ENCODE measurements around the gene GMPS. TPM values are rescaled to one million over a fixed set of nuclear protein-coding genes. Genes with fewer than 3 reads are reported as not detected.
"Not testable (repeated sequence)": the region's sequence is repeated elsewhere in the genome, so short reads cannot be mapped to it uniquely, and the experiment has no call there.

Gene GMPS
- total RNA-seq, 1 experiment from 2014 or later = 126 TPM

DNA sequence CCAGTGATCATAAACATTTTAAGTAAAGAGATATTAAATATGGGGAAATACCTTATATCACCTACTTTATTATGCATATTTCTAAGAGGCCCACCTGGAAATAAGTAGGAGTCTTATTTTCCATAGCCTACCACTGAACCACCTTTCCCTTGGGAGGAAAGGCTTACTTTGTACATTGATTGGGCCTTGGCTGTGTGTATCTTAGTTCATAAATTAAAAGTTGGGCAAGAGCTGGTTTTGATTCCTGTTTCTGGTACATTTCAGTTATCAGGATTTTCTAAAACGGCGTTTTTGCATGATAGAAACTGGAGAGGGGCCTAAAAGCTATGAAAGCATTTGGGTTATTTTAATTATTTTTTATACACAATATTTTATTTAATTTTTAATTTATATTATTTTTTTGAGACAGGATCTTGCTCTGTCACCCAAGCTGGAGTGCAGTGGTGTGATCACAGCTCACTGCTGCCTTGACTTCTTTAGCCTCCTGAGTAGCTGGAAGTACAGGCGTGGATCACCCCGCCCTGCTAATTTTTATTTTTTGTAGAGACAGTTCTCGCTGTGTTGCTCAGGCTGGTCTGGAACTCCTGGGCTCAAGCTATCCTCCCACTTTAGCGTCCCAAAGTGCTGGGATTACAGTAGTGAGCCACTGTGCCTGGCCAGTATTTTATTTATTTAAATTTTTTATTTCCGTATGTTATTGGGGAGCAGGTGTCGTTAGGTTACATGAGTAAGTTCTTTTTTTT, 2.6 kb downstream of the GMPS start:
- DNase-seq (ENCODE audit: low spot score) = no peak

- DNase-seq (ENCODE audit: low spot score) = no peak
Measured at GRCh38 chr3:155876037-155876436, 5.6 kb downstream of the GMPS start.

- DNase-seq (ENCODE audit: low spot score) = no peak
Measured at GRCh38 chr3:155876503-155876902, 6.1 kb downstream of the GMPS start.

DNA sequence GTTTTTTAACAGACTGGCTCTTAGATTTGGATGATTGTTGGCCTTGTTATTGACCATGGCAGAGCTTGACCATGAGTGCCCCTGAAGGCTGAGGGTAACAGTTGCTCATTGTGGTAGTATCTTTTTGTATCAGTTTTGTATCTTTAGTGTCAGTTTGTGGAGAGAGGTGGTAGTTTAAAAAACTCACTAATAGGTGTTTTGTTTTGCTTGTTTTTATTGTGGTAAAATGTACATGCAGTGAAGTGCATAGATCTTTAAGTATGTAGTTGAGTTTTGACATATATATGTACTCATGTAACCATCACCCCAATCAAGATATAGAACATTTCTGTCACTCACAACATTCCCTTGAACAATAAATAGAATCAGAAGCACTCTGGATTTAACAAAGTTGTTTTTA, 9.8 kb downstream of the GMPS start:
- no peak for DNase-seq (ENCODE audit: low spot score)

- DNase-seq (ENCODE audit: low spot score) = no peak
Measured at GRCh38 chr3:155884292-155884691, 13.8 kb downstream of the GMPS start.

GRCh38 chr3:155885292-155885691, 14.8 kb downstream of the GMPS start:
- no peak for DNase-seq (ENCODE audit: low spot score)

DNA sequence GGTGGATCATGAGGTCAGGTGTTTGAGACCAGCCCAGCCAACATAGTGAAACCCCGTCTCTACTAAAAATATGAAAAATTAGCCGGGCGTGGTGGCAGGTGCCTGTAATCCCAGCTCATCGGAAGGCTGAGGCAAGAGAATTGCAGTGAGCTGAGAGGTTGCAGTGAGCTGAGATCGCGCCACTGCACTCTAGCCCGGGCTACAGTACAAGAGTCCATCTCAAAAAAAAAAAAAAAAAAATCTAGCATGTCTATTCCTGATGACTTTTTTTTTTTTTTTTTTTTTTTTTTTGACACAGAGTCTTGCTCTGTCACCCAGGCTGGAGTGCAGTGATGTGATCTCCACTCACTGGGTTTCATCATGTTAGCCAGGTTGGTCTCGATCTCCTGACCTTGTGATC, 15.9 kb downstream of the GMPS start:
- not testable (repeated sequence) for DNase-seq (ENCODE audit: low spot score)

DNA sequence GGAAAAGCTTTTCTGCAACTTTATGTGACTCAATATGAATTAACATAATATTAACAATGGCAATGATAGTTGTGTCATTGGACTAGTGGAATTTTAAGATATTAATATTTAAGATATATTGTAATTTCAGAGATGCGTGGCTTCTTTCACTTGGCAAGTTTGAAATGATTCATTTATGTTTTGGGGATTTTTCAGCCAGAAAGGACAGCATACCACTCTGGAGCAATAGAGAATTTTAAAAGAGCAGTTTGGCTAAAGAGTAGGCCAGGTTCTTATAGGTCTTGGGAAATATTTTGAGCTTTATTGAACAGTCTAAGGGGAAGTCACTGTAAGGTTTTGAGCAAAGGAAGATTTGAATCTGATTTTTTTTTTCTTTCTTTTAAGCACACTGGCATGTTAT, 16.5 kb downstream of the GMPS start:
- DNase-seq (ENCODE audit: low spot score) = no peak

GRCh38 chr3:155889212-155889611, 18.8 kb downstream of the GMPS start:
- no peak for DNase-seq (ENCODE audit: low spot score)

DNA sequence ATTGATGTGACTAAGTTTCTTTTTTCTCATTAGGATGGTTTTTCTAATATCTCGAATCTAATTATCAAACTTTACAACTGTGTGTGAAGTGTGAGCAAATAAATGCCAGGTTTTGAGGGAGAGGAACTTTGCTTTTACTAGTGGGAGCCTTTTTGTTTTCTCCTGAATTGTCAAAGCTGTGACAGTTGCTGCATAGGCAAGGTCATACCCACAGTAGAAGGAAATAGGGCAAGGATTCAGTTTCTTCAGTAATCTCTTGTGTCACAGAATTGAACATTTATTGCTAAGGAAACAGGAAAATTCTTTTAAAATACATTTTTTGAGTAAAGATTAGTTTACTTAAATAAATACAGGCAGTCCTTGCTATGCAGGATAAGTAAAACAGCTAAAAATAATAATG, 19.5 kb downstream of the GMPS start:
- DNase-seq (ENCODE audit: low spot score) = no peak

DNA sequence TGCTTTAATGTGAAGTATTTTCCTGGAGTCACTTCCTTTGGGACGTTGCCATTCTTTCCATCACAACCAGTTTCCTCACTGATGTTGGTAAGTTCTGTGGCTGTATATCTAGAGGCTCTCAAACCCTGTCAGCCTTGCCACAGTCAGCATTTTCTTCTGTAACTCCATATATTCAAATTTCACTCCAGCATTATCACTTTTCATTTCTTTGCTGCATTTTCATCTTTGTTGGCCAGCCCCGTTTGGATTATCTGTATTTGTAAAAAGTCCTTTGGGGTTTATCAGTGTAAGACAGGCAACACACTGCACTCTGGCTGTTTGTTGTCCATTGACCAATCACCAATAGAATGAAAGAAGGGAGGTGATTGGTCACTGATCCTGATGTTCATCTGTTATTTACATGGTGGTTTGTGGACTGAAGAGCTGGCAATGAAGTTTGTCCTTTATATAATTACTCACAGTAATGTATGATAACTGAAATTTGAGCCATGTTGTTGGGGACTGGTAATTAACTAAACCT, 20.3 kb downstream of the GMPS start:
- peak; percentile 44 for DNase-seq (ENCODE audit: low spot score)

DNA sequence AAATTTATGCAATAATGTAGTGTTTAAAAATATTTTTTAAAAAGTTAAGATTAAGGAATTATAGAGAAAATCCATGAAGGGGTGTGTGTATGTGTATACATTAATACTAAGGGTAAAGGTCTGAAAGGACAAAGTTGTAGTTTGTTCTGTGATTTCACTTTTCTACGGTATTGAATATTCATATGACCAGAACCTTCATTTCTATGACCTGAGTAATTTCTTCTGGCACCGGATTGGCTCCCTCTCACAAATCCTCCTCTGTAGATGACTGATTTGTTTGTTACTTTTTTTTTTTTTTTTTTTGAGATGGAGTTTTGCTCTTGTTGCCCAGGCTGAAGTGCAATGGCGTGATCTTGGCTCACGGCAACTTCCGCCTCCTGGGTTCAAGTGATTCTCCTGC, 20.9 kb downstream of the GMPS start:
- no peak for DNase-seq (ENCODE audit: low spot score)

DNA sequence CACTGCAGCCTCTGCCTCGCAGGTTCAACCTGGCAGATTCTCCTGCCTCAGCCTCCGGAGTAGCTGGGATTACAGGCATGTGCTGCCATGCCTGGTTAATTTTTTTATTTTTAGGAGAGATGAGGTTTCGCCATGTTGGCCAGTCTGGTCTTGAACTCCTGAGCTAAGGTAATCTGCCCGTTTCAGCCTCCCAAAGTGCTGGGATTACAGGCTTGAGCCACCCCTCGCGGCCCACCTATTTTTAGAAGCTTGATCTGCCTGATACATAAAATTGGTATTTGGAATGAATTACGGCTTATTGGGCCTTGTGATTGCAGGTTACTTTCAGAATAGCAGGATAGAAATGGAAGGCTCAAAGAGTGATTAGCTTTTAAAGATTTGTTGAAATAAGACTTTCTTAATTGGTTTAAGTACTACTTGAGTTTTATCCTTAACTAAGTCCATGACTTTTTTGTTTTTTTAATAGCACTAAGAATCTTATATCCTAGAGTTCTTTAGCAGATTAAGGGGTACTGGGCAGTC, 25.0 kb downstream of the GMPS start:
- no peak for DNase-seq (ENCODE audit: low spot score)

DNA sequence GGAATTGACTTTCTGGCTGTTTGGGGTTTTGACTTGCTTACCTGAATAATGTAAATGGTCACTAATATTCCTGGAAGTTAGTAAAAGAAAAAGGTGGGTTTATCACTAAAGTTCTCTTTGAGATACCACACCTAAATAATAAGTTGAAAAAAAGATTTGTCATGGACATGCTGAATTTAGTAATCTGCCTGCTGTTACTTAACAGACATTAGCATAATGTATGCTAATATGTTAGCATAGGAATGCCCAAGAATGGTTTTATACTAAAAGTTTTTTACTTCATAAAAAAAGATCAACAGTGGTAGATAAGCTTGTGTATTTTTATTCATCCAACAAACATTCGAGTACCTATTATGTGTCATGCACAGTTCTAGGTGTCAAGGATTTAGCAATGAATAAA, 36.5 kb downstream of the GMPS start:
- DNase-seq (ENCODE audit: low spot score) = no peak

DNA sequence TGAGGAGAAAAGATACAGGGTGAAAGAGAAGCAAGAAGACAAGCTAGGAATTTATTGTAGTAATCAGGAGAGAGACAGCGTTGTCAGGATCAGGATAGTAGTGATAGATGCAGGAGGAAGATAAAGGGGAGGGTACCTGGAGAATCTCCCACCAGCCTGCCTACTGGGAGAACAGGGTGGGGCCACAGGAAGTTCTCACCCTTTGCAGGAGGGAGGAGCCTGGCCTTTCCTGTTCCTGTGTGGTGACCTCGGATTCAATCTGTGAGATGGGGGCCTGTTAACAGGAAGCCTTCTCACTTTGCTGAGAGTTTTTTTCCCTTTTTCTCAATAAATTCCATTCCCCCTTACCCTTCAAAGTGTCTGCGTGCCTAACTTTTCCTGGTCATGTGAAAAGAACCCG, 37.6 kb downstream of the GMPS start:
- no peak for DNase-seq (ENCODE audit: low spot score)

DNA sequence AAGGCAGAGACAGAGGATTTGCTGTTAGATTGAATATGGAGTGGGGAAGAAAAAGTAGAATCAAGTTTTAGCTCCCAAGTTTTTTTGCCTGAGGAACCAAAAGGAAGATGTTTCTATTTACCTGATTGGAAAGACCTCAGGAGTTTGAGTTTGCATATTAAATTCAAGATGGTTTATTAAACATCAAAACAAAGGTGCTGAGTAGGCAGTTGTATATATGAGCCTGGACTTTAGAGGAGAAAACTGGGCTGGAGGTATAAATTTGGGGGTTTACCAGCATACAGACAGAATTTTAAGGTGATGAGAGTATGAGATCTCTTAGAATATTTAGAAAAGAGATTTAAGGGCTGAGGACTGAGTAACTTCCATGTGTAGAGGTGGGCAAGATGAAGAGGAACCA, 38.2 kb downstream of the GMPS start:
- no peak for DNase-seq (ENCODE audit: low spot score)

DNA sequence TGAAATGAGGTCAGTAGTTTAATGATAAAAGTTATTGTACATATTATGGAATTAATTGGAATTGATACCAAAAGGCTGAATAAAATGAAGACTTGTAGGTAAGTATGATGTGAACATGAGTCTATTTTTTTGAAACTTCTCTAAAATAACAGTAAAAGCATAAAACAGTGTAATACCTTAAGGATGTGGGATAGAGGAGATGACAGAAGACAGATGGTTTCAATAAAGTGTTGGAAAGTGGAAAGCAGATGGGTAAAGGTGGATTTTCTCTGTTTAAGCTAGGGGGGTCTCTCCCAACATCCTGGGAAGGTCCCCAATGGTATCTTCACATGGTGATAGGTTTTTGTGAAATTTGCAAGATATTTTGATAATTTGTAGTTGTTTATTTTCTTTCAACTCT, 41.6 kb downstream of the GMPS start:
- no peak for DNase-seq (ENCODE audit: low spot score)

DNA sequence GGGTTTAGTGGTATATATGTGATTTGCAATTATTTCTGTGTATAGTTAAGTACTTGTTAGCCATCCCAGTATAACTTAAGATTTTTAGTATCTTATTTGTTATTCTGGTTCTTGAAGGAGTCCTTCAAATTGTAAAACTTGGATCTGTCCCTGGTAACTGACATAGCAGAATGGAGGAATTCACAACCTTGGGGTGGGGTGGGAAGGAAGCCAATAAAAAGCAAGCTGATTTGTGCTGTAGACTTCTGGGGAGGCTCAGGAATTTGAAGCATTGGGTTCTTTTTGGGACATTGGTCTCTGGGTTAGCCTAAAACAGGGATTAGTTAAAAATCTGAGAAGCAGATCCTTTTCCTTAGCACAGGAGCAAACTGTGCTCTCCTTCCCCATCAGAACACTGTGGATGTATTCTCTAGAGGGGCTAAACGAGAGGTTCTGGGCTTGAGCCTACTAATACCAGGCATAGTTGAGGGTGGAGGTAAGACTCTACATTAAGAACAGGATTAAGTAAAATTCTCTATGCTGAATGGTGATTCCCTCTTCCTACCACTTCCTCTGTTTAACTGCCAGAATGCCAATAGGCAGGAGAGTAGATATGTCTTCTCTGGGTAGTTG, 42.2 kb downstream of the GMPS start:
- no peak for DNase-seq (ENCODE audit: low spot score)

GRCh38 chr3:155917781-155918180, 47.3 kb downstream of the GMPS start:
- no peak for DNase-seq (ENCODE audit: low spot score)

DNA sequence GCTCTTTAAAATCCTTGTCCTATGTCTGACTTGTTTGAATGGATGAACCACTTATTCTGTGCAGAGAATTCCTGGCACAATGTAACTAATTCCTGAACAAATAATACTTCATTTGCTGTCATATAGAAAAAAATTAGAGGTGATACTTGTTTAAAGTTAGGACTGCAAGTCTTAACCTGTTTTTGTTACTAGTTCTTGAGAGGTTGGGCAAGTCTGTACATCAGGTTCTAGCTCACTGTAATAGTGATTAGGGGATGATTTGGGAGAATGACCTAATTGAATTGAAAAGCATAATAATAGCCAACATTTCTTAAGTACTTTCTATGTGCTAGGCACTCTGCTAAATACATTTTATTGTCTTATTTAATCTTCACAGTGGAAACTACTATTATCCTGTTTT, 49.3 kb downstream of the GMPS start:
- DNase-seq (ENCODE audit: low spot score) = no peak

DNA sequence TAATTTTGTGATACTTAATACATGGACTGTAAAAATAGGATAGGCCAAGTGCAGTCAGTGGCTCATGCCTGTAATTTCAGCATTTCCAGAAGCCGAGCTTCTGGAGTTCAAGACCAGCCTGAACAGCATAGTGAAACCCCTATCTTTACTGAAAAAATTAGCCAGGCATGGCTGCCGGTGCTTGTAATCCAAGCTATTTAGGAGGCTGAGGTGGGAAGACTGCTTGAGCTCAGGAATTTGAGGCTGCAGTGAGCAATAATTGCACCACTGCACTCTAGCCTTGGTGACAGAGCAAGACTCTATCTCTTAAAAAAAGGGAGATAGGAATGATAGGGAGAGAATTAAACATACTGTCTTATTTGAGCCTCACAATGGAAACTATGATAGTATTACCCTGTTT, 51.0 kb downstream of the GMPS start:
- DNase-seq (ENCODE audit: low spot score) = no peak

DNA sequence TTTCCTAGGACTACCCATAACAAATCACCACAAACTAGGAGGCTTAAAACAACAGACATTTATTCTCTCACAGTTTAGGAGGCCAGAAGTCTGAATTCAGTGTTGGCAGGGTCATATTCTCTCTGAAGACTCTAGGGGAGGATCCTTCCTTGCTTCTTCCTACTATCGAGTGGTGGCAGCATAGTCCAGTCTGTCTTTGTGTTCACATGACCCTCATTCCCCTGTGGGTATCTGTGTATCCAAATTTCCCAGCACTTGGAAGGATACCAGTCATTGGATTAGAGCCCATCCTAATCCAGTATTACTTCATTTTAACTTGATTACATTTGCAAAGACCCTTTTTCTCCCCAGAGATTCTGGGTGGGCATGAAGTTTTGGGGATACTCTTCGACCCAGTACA, 63.8 kb downstream of the GMPS start:
- DNase-seq (ENCODE audit: low spot score) = no peak

DNA sequence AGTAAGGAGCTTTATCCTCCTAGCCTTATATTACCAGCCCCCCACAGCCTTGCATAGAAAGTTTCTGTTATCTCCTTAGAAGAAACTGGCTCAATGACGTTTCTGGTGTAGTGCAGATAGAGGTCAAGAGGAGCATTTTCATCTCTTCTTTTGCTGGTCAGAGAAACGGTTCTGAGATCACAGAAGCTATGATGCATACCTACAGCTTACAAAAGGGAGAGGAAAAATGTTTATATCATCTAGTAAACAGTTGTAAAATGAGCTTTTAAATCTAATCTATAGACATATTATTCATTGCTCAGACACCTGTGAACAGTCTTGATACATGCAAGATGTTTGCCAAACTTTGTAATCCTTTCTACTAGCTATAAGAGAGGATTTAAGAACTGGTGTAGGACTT, 68.0 kb downstream of the GMPS start:
- no peak for DNase-seq (ENCODE audit: low spot score)

All from H4 (cell line).